K562 (cell line): ENCODE measurements around the gene ENTREP1. TPM values are rescaled to one million over a fixed set of nuclear protein-coding genes. Genes with fewer than 3 reads are reported as not detected.

ENCODE experiments used
- ATAC-seq: fragments of 200-7000 bp; cut with Tn5 transposase; 3 replicates; pipeline ENCODE4 v1.9.1; 2020; ENCODE audit warnings: moderate library complexity
- BruUV-seq: library from RNA; stranded (reverse); fragments of 400-500 nt; replicated peaks from 2 replicates; lab custom pipeline; 2021; lab: Mats Ljungman, UMichigan
- CTCF ChIA-PET: fragments of 300-600 bp; formaldehyde crosslinking; extraction: SDS; loops from one replicate; lab custom pipeline; 2021; ENCODE audit warnings: low intra/inter-chr PET ratio; lab: Yijun Ruan, JAX
- POLR2A ChIA-PET: fragments of 300-600, 350-650 bp; sonication (Branson Sonifier 250); formaldehyde crosslinking; extraction: SDS; loops from one replicate; lab custom pipeline; 2021; ENCODE audit warnings: antibody characterized with exemption, inconsistent platforms; lab: Yijun Ruan, JAX
- DNase-seq, 4 experiments: peaks; one replicate each; pipeline versions ENCODE4 v3.0.0 to v3.0.0-alpha.2; 2011 to 2018; ENCODE audit warnings: low spot score in 3 of 4, mixed read lengths in 3 of 4; ENCODE audit errors: extremely low read depth in 1 of 4
- FAIRE-seq: peaks from 2 replicates; lab custom pipeline; 2011; peaks lifted over from hg19 to GRCh38; lab: Jason Lieb, UNC
- H2AFZ ChIP-seq: 2 replicates; pipeline ENCODE4 v1.6.0; 2011; ENCODE audit warnings: low read depth, low read length, control low read depth, inconsistent platforms
- H3K27ac ChIP-seq: fragments of 200-600 bp; 3 replicates; pipeline ENCODE4 v1.8.0; 2011; ENCODE audit warnings: low read depth, mild to moderate bottlenecking, control low read depth, inconsistent platforms, low read length, moderate library complexity, mixed read lengths; ENCODE audit errors: extremely low read depth
- H3K27me3 ChIP-seq, 2 experiments: fragments of 300-600 bp in 1 of 2; 2 replicates in 1 of 2; 3 replicates in 1 of 2; pipeline versions ENCODE4 v1.6.0 to v1.8.0; 2011; ENCODE audit warnings: inconsistent platforms in 2 of 2, low read length in 2 of 2, mild to moderate bottlenecking in 1 of 2, mixed read lengths in 1 of 2, moderate library complexity in 1 of 2; ENCODE audit not compliant: control insufficient read depth in 2 of 2, insufficient read depth in 2 of 2
- H3K36me3 ChIP-seq: fragments of 300-600 bp; 3 replicates; pipeline ENCODE4 v1.8.0; 2011; ENCODE audit warnings: mild to moderate bottlenecking, low read length, inconsistent platforms; ENCODE audit not compliant: control insufficient read depth, insufficient read depth
- H3K4me1 ChIP-seq, 2 experiments: fragments of 200-600 bp in 1 of 2; replicated peaks in 1 of 2; 2 replicates in 1 of 2; 3 replicates in 1 of 2; pipeline versions ENCODE4 v1.5.1 to v1.8.0; 2011; ENCODE audit warnings: inconsistent platforms in 2 of 2, low read length in 2 of 2, mild to moderate bottlenecking in 1 of 2, mixed read lengths in 1 of 2, moderate library complexity in 1 of 2; ENCODE audit not compliant: control insufficient read depth in 2 of 2, insufficient read depth in 2 of 2
- H3K4me2 ChIP-seq: 2 replicates; pipeline ENCODE4 v1.6.1; 2011; ENCODE audit warnings: low read length, control low read depth, inconsistent platforms, mixed read lengths; ENCODE audit not compliant: insufficient read depth
- H3K4me3 ChIP-seq: fragments of 200-600 bp; sonication (generic), shearing (Covaris generic); 2 replicates; pipeline ENCODE4 v1.5.1; 2016; ENCODE audit warnings: control low read depth, inconsistent platforms
- H3K79me2 ChIP-seq: fragments of 200-600 bp; 3 replicates; pipeline ENCODE4 v1.8.0; 2011; ENCODE audit warnings: low read length, inconsistent platforms; ENCODE audit not compliant: control insufficient read depth, insufficient read depth
- H3K9ac ChIP-seq, 2 experiments: 2 replicates each; pipeline versions ENCODE4 v1.6.0 to v1.6.1; 2011; ENCODE audit warnings: low read depth in 2 of 2, low read length in 2 of 2, control low read depth in 1 of 2, inconsistent platforms in 1 of 2, mild to moderate bottlenecking in 1 of 2, mixed read lengths in 1 of 2; ENCODE audit not compliant: insufficient read depth in 1 of 2
- H3K9me1 ChIP-seq: one replicate; pipeline ENCODE4 v1.6.0; 2011; ENCODE audit warnings: inconsistent platforms, mild to moderate bottlenecking, low read length, moderate library complexity; ENCODE audit not compliant: control insufficient read depth, insufficient read depth
- H3K9me3 ChIP-seq: replicated peaks from 2 replicates; pipeline ENCODE4 v1.5.1; 2011; ENCODE audit warnings: low read depth, low read length, inconsistent platforms; ENCODE audit not compliant: control insufficient read depth, insufficient read depth
- H4K20me1 ChIP-seq: replicated peaks from 2 replicates; pipeline ENCODE4 v1.6.1; 2011; ENCODE audit warnings: low read length, inconsistent platforms, mixed read lengths; ENCODE audit not compliant: control insufficient read depth, insufficient read depth
- BRCA1 ChIP-seq, 2 experiments: fragments of 450-650 bp in 1 of 2; sonication (generic) in 1 of 2; formaldehyde crosslinking in 1 of 2; IDR thresholded peaks; 2 replicates each; pipeline versions ENCODE4 v1.5.0 to v1.6.1; 2017 to 2020; ENCODE audit warnings: mild to moderate bottlenecking in 1 of 2, missing genetic modification reagents in 1 of 2
- BRF1 ChIP-seq: IDR thresholded peaks from 3 replicates; pipeline ENCODE4 v1.6.1; 2011; ENCODE audit warnings: borderline replicate concordance, mild to moderate bottlenecking; ENCODE audit not compliant: insufficient read length; ENCODE audit errors: extremely low read depth
- C11orf30 ChIP-seq: fragments of 450-650 bp; IDR thresholded peaks from 2 replicates; pipeline ENCODE4 v1.6.1; 2016; ENCODE audit warnings: low read depth, mild to moderate bottlenecking
- MAFF ChIP-seq: IDR thresholded peaks from 2 replicates; pipeline ENCODE4 v1.6.1; 2012; ENCODE audit warnings: low read length, improper control_type of control experiment
- MAFG ChIP-seq: fragments of 450-650 bp; conservative IDR thresholded peaks from 2 replicates; pipeline ENCODE4 v1.6.1; 2016; ENCODE audit warnings: missing genetic modification characterization, missing compliant biosample characterization
- MAFK ChIP-seq: IDR thresholded peaks from 2 replicates; pipeline ENCODE4 v1.6.1; 2011; ENCODE audit warnings: low read length, improper control_type of control experiment
- NCOR1 ChIP-seq: fragments of 450-650 bp; IDR thresholded peaks from 2 replicates; pipeline ENCODE4 v1.6.1; 2016; ENCODE audit warnings: mild to moderate bottlenecking, moderate library complexity
- ZNF274 ChIP-seq: IDR thresholded peaks from 2 replicates; pipeline ENCODE4 v1.6.1; 2011; ENCODE audit warnings: low read depth, mild to moderate bottlenecking, low read length, moderate library complexity, borderline replicate concordance
- ZNF316 ChIP-seq: fragments of 450-650 bp; IDR thresholded peaks from 2 replicates; pipeline ENCODE4 v1.6.1; 2016
- ZNF668 ChIP-seq: fragments of 250-450 bp; sonication (Bioruptor Pico); IDR thresholded peaks from 2 replicates; pipeline ENCODE4 v1.8.0; 2022; ENCODE audit warnings: mild to moderate bottlenecking, inconsistent platforms
- WGBS: fragments of 100-300 bp; shearing (Covaris generic); methylation state at CpG from one replicate; pipeline ENCODE4 v1.1.6; 2016; ENCODE audit warnings: low coverage, mixed read lengths; ENCODE audit not compliant: insufficient coverage; ENCODE audit errors: missing lambda C conversion rate; 5-methylcytosine and 5-hydroxymethylcytosine counted together
- in situ Hi-C: fragments of 300-500 bp; cut with MboI; formaldehyde crosslinking; loops from 4 replicates; pipeline ENCODE4 v1.15.0; 2018; ENCODE audit warnings: inconsistent platforms, mixed read lengths
- intact Hi-C: fragments of 100-400 bp; cut with micrococcal nuclease; formaldehyde crosslinking; loops from 2 replicates; pipeline ENCODE4 v1.14.2; 2022
- polyA plus RNA-seq, 8 experiments: library from polyadenylated mRNA; depleted of rRNA in 4 of 8; stranded (reverse) in 5 of 8; unstranded in 3 of 8; fragments of >200 nt; fragmentation: Nextera tagmentation in 2 of 8; fragmentation: Illumina TruSeq in 1 of 8; extraction: Ambion mirVana in 2 of 8; extraction: Trizol in 1 of 8; gene quantifications; 2 replicates each; pipeline versions ENCODE4 v1.2.1 to v1.2.3, GENCODE V29; 2011 to 2014; ENCODE audit warnings: inconsistent platforms in 1 of 8, missing spikeins in 1 of 8
- total RNA-seq, 7 experiments: library from RNA; depleted of rRNA in 6 of 7; stranded (reverse); fragments of >200 nt in 6 of 7; fragmentation: Illumina TruSeq in 2 of 7; extraction: Trizol in 2 of 7; gene quantifications; 2 replicates each; pipeline versions ENCODE4 v1.2.1 to v1.2.3, GENCODE V29; 2011 to 2021; ENCODE audit warnings: low replicate concordance in 1 of 7
- TF ChIP-seq, protein P1 (sequence below): fragments of 450-650 bp; formaldehyde crosslinking; IDR thresholded peaks from 2 replicates; pipeline ENCODE4 v1.4.0; 2022; ENCODE audit warnings: missing genetic modification characterization
- TF ChIP-seq, protein P2 (sequence below): fragments of 250-450 bp; sonication (Bioruptor Pico); IDR thresholded peaks from 2 replicates; pipeline ENCODE4 v1.8.0; 2021; ENCODE audit warnings: borderline replicate concordance, mild to moderate bottlenecking, moderate library complexity; ENCODE audit not compliant: poor library complexity, severe bottlenecking
- TF ChIP-seq, protein P3 (sequence below), 2 experiments: fragments of 450-650 bp; conservative IDR thresholded peaks; 2 replicates each; pipeline ENCODE4 v1.6.1; 2017; ENCODE audit warnings: mild to moderate bottlenecking in 2 of 2, moderate library complexity in 2 of 2

The ENTREP1 gene
- total and polyA plus RNA-seq, 9 of the 15 experiments (the other 6 are each of a cell fraction or from before 2014, with no cell fraction given) = not detected

DNA sequence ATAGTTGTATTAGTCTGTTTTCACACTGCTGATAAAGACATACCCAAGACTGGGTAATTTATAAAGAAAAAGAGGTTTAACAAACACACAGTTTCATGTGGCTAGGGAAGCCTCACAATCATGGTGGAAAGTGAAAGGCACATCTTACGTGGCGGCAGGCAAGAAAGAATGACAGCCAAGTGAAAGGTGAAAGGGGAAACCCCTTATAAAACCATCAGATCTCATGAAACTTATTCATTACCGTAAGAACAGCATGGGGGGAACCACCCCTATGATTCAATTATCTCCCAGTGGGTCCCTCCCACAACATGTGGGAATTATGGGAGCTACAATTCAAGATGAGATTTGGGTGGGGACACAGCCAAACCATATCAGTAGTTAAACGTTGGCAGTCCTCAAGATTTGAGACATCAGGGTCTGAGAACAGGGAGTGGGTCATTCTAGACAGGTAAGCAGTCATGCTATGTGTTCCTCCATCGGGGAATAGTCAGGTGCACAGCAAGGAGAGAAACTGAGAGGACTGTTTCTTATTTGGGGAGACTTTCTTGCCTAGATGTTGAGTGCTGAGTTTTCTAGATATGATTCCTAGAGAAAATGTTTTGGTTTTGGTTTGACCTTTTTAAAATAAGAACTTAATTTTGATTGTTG, 45.8 kb upstream of the ENTREP1 start (continued):
- TF ChIP-seq, protein P1, sequence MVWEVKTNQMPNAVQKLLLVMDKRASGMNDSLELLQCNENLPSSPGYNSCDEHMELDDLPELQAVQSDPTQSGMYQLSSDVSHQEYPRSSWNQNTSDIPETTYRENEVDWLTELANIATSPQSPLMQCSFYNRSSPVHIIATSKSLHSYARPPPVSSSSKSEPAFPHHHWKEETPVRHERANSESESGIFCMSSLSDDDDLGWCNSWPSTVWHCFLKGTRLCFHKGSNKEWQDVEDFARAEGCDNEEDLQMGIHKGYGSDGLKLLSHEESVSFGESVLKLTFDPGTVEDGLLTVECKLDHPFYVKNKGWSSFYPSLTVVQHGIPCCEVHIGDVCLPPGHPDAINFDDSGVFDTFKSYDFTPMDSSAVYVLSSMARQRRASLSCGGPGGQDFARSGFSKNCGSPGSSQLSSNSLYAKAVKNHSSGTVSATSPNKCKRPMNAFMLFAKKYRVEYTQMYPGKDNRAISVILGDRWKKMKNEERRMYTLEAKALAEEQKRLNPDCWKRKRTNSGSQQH = no peak
- no peak for TF ChIP-seq ZNF668
- TF ChIP-seq, protein P2, sequence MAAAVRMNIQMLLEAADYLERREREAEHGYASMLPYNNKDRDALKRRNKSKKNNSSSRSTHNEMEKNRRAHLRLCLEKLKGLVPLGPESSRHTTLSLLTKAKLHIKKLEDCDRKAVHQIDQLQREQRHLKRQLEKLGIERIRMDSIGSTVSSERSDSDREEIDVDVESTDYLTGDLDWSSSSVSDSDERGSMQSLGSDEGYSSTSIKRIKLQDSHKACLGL (CRISPR knock-in tag) = no peak
- no peak for TF ChIP-seq BRF1

DNA sequence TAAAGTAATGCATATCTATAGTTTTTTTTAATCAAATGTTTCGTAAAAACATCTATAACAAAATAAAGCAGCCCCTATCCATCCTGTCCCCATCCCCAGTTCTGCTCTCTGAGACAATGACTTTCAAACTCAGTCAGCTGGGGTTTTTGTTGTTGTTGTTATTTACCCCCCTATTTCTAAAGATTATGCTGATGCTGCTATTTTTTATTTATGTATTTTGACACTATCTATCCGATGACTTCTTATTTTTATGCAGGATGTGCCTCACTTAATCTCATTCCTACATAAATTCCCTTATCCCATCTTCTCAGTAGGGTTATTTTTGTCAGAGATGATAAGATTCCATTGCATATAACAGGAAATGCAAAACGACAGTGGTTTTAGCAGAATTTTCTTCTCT, 45.3 kb upstream of the ENTREP1 start:
- Histone ChIP-seq H4K20me1 (no peaks in the 10 kb centered on the region), H3K36me3 (no peaks in the 10 kb centered on the region), H3K9me1 (no peaks in the 10 kb centered on the region), H3K4me3 (no peak overlapping the region), H3K4me1 (no peaks in the 10 kb centered on the region), H3K79me2 (no peaks in the 10 kb centered on the region), H3K9ac (no peak overlapping the region), H3K9me3 (no peaks in the 10 kb centered on the region), H3K4me2 (no peak overlapping the region), H2AFZ (no peak overlapping the region), H3K27ac (no peak overlapping the region), H3K27me3 (no peaks in the 10 kb centered on the region; a peak in 2 of 5 replicates)
- 6% methylated on average over 3 of the region's 3 CpGs for WGBS
- in situ Hi-C loops = no loop called here
- no peak for FAIRE-seq
- DNase-seq = no peak
- CTCF ChIA-PET = no interaction called here
- BruUV-seq = no TSS peak
- ATAC-seq = no peak
- intact Hi-C loops = no loop called here
- POLR2A ChIA-PET = no interaction called here
- TF ChIP-seq, protein P3, sequence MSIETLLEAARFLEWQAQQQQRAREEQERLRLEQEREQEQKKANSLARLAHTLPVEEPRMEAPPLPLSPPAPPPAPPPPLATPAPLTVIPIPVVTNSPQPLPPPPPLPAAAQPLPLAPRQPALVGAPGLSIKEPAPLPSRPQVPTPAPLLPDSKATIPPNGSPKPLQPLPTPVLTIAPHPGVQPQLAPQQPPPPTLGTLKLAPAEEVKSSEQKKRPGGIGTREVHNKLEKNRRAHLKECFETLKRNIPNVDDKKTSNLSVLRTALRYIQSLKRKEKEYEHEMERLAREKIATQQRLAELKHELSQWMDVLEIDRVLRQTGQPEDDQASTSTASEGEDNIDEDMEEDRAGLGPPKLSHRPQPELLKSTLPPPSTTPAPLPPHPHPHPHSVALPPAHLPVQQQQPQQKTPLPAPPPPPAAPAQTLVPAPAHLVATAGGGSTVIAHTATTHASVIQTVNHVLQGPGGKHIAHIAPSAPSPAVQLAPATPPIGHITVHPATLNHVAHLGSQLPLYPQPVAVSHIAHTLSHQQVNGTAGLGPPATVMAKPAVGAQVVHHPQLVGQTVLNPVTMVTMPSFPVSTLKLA (conservative IDR thresholded peaks at IDR 0.05) = no peak
- TF ChIP-seq ZNF316 (peak; percentile 90), C11orf30 (peak; percentile 70), MAFG (peak; percentile 61), NCOR1 (no peak), ZNF274 (no peak), MAFK (peak; percentile 58; the same call in 1 of the 2 replicates), BRCA1 (IDR thresholded peaks at IDR 0.05) (no peak), BRCA1 (CRISPR knock-in tag; IDR thresholded peaks at IDR 0.05) (no peak), MAFF (peak; percentile 69)
